A549 (cell line): ENCODE results near the gene C4orf50. TPM values are rescaled to one million over a fixed set of nuclear protein-coding genes. Genes with fewer than 3 reads are reported as not detected.
A peak's percentile ranks its signal among the peaks of the same experiment; 100 is the strongest.

Source experiments
- ATAC-seq, 2 experiments: fragments of 200-7000 bp in 1 of 2; fragments of >200 bp in 1 of 2; cut with Nextera tagmentation in 1 of 2; cut with Tn5 transposase in 1 of 2; 3 replicates each; pipeline versions ENCODE4 v1.8.0 to v1.9.1; 2018 to 2020; ENCODE audit warnings: mild to moderate bottlenecking in 1 of 2, moderate library complexity in 1 of 2
- CTCF ChIA-PET: fragments of 300-600 bp; sonication (Branson Sonifier 250); formaldehyde crosslinking; extraction: SDS; loops from one replicate; lab custom pipeline; 2021; ENCODE audit warnings: antibody characterized with exemption, inconsistent platforms; lab: Yijun Ruan, JAX
- POLR2A ChIA-PET: fragments of 350-600 bp; formaldehyde crosslinking; extraction: SDS; loops from one replicate; lab custom pipeline; 2021; ENCODE audit warnings: antibody characterized with exemption, inconsistent platforms; lab: Yijun Ruan, JAX
- DNase-seq, 2 experiments: peaks; one replicate each; pipeline versions ENCODE4 v3.0.0 to v3.0.0-alpha.2; 2011 to 2016; ENCODE audit warnings: low read depth in 1 of 2, low spot score in 1 of 2
- FAIRE-seq: peaks from 2 replicates; lab custom pipeline; 2011; peaks lifted over from hg19 to GRCh38; lab: Jason Lieb, UNC
- H3K27ac ChIP-seq, 2 experiments: fragments of >200 bp; sonication (Bioruptor Twin); formaldehyde crosslinking; 3 replicates each; pipeline ENCODE4 v1.5.1; 2016 to 2017
- H3K4me1 ChIP-seq: fragments of >200 bp; sonication (Bioruptor Twin); formaldehyde crosslinking; 3 replicates; pipeline ENCODE4 v1.6.1; 2016
- H3K4me2 ChIP-seq: fragments of >200 bp; sonication (Bioruptor Twin); formaldehyde crosslinking; 3 replicates; pipeline ENCODE4 v1.6.1; 2016
- H3K4me3 ChIP-seq: fragments of >200 bp; sonication (Bioruptor Twin); formaldehyde crosslinking; 3 replicates; pipeline ENCODE4 v1.5.1; 2016
- H3K9me3 ChIP-seq: fragments of >200 bp; sonication (Bioruptor Twin); formaldehyde crosslinking; 3 replicates; pipeline ENCODE4 v1.6.1; 2016
- CEBPB ChIP-seq, 2 experiments: fragments of >200 bp in 1 of 2; sonication (Bioruptor Twin) in 1 of 2; formaldehyde crosslinking in 1 of 2; IDR thresholded peaks; 2 replicates each; pipeline ENCODE4 v1.6.1; 2012 to 2016
- CHD2 ChIP-seq: fragments of 150-350 bp; IDR thresholded peaks from 2 replicates; pipeline ENCODE4 v1.6.1; 2014; ENCODE audit warnings: low read length; ENCODE audit not compliant: partially characterized antibody
- CHD4 ChIP-seq: fragments of 200-600 bp; sonication (generic); IDR thresholded peaks from 2 replicates; pipeline ENCODE4 v1.6.1; 2016; ENCODE audit warnings: antibody characterized with exemption, mild to moderate bottlenecking, borderline replicate concordance
- CTCF ChIP-seq: fragments of >200 bp; sonication (Bioruptor Twin); formaldehyde crosslinking; IDR thresholded peaks from 3 replicates; pipeline ENCODE4 v1.5.1; 2016
- E2F6 ChIP-seq: IDR thresholded peaks from 2 replicates; pipeline ENCODE4 v1.6.1; 2012; ENCODE audit warnings: low read depth, borderline replicate concordance
- EP300 ChIP-seq, 2 experiments: fragments of >200 bp; sonication (Bioruptor Twin); formaldehyde crosslinking; IDR thresholded peaks; 2 replicates in 1 of 2; 3 replicates in 1 of 2; pipeline ENCODE4 v1.6.1; 2016 to 2017
- ESRRA ChIP-seq: fragments of 150-350 bp; IDR thresholded peaks from 2 replicates; pipeline ENCODE4 v1.6.1; 2014; ENCODE audit warnings: mild to moderate bottlenecking, low read length, borderline replicate concordance
- GATA3 ChIP-seq: IDR thresholded peaks from 2 replicates; pipeline ENCODE4 v1.6.1; 2012; ENCODE audit warnings: borderline replicate concordance
- HES2 ChIP-seq: fragments of >200 bp; sonication (Bioruptor Twin); formaldehyde crosslinking; IDR thresholded peaks from 2 replicates; pipeline ENCODE4 v1.6.1; 2016
- HOXB13 ChIP-seq: fragments of 250-450 bp; sonication (Bioruptor Pico); IDR thresholded peaks from 2 replicates; pipeline ENCODE4 v1.5.0; 2020; ENCODE audit warnings: low read depth, mild to moderate bottlenecking, moderate library complexity
- MAFK ChIP-seq: fragments of 450-650 bp; IDR thresholded peaks from 2 replicates; pipeline ENCODE4 v1.6.1; 2014; ENCODE audit not compliant: partially characterized antibody
- MAZ ChIP-seq: fragments of 150-350 bp; IDR thresholded peaks from 2 replicates; pipeline ENCODE4 v1.6.1; 2014; ENCODE audit warnings: antibody characterized with exemption, low read depth, low read length, borderline replicate concordance
- MYC ChIP-seq: IDR thresholded peaks from 2 replicates; pipeline ENCODE4 v1.6.1; 2012; ENCODE audit warnings: mild to moderate bottlenecking, inconsistent platforms, low read length, improper control_type of control experiment, borderline replicate concordance
- NFE2L2 ChIP-seq: fragments of 150-350 bp; conservative IDR thresholded peaks from 2 replicates; pipeline ENCODE4 v1.6.1; 2014; ENCODE audit warnings: low read length
- NR3C1 ChIP-seq: fragments of >200 bp; sonication (Bioruptor Twin); formaldehyde crosslinking; IDR thresholded peaks from 3 replicates; pipeline ENCODE4 v1.6.1; 2017
- POLR2A ChIP-seq: IDR thresholded peaks from 2 replicates; pipeline ENCODE4 v1.6.1; 2012; ENCODE audit warnings: mild to moderate bottlenecking, low read length
- SMC3 ChIP-seq: fragments of >200 bp; sonication (Bioruptor Twin); formaldehyde crosslinking; IDR thresholded peaks from 3 replicates; pipeline ENCODE4 v1.6.1; 2018; ENCODE audit warnings: inconsistent platforms
- ZC3H11A ChIP-seq: fragments of 450-650 bp; IDR thresholded peaks from 2 replicates; pipeline ENCODE4 v1.6.1; 2014; ENCODE audit warnings: antibody characterized with exemption, mild to moderate bottlenecking
- ZFP36 ChIP-seq: fragments of 450-650 bp; IDR thresholded peaks from 2 replicates; pipeline ENCODE4 v1.6.1; 2014; ENCODE audit warnings: borderline replicate concordance; ENCODE audit not compliant: partially characterized antibody
- ZSCAN20 ChIP-seq: fragments of 250-450 bp; sonication (Bioruptor Pico); IDR thresholded peaks from 2 replicates; pipeline ENCODE4 v1.8.0; 2022; ENCODE audit warnings: mild to moderate bottlenecking, moderate library complexity
- WGBS: methylation state at CpG from one replicate; pipeline ENCODE4 v1.1.6; 2017; ENCODE audit errors: missing lambda C conversion rate; 5-methylcytosine and 5-hydroxymethylcytosine counted together
- polyA plus RNA-seq, 4 experiments: library from polyadenylated mRNA; depleted of rRNA in 3 of 4; stranded (reverse); fragments of >200 nt; fragmentation: RNase III in 1 of 4; extraction: RNeasy Plus Mini Kit Qiagen cat#74134 plus additional on column Dnase treatment in 1 of 4; gene quantifications; 2 replicates in 3 of 4; 3 replicates in 1 of 4; pipeline ENCODE4 v1.2.3, GENCODE V29; 2011 to 2017
- TF ChIP-seq, protein P1 (sequence below): fragments of 250-450 bp; sonication (Bioruptor Pico); IDR thresholded peaks from 2 replicates; pipeline ENCODE4 v1.5.0; 2020; ENCODE audit warnings: low read depth, mild to moderate bottlenecking, moderate library complexity
- TF ChIP-seq, protein P2 (sequence below): fragments of 150-350 bp; IDR thresholded peaks from 2 replicates; pipeline ENCODE4 v1.6.1; 2014; ENCODE audit warnings: low read depth, mild to moderate bottlenecking, low read length

The C4orf50 gene
- polyA plus RNA-seq, 2 of the 4 experiments (the other 2 are of a cell fraction), result not detected

DNA sequence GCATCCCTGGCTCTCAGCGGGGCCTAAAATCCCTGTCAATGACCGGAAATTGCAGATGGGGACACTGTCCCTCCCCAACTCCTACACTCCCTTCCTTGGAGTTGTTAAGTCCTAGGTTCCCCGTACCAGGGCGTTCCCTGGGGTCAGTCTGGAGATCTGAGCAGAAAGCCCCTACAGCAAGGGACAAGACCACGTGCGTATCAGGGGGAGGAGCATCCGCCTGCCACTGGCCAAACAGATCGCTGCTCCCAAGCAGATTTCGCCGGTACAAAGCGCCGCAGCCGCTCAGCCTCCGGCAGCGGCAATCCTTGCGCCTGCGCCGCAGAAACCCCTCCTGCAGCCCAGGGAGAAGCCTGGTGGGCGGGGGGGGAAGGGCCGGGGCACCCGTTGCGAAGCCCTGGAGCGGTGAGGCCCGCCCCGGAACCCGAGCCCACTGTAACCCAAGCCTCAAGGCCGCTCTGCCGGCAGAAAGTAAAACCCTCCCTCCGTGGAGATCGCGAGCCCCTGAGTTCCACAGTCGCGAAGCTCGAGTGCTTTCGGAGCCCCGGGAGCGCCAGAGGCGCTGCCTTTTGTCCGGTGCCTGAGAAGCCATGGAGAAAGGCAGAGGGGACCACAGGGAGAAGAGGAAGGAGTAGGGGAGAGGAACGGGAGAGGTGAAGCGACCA is 128.0 kb downstream of the C4orf50 start:
- peak overlapping the region; percentile 36; the same call in 1 of the 3 replicates for H3K4me2 ChIP-seq
- no peak overlapping the region for H3K4me3 ChIP-seq
- DNase-seq (peak in 1 of 2 experiments; percentile 11), FAIRE-seq (no peak), ATAC-seq (0 out of 6 replicates have a peak, but pooled peaks of 1 of the 2 experiments have one; percentile 21)
- no peak overlapping the region for H3K27ac ChIP-seq
- CTCF ChIA-PET, result no interaction called here
- peaks cover 6% of the 10 kb centered on the region; the same call in 2 of the 3 replicates for H3K4me1 ChIP-seq
- 31% methylated on average over 8 of the region's 41 CpGs for WGBS
- POLR2A ChIA-PET, result no interaction called here
- TF ChIP-seq, protein P1, sequence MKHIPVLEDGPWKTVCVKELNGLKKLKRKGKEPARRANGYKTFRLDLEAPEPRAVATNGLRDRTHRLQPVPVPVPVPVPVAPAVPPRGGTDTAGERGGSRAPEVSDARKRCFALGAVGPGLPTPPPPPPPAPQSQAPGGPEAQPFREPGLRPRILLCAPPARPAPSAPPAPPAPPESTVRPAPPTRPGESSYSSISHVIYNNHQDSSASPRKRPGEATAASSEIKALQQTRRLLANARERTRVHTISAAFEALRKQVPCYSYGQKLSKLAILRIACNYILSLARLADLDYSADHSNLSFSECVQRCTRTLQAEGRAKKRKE (CRISPR knock-in tag), result no peak
- TF ChIP-seq NR3C1 (no peak), CHD2 (no peak), MAFK (no peak), CEBPB (IDR thresholded peaks at IDR 0.05) (no peak)
- TF ChIP-seq, protein P2, sequence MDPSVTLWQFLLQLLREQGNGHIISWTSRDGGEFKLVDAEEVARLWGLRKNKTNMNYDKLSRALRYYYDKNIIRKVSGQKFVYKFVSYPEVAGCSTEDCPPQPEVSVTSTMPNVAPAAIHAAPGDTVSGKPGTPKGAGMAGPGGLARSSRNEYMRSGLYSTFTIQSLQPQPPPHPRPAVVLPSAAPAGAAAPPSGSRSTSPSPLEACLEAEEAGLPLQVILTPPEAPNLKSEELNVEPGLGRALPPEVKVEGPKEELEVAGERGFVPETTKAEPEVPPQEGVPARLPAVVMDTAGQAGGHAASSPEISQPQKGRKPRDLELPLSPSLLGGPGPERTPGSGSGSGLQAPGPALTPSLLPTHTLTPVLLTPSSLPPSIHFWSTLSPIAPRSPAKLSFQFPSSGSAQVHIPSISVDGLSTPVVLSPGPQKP, result no peak
- no peaks in the 10 kb centered on the region for H3K9me3 ChIP-seq

- Histone ChIP-seq H3K4me3 (no peak overlapping the region; the same call in 2 of the 3 replicates), H3K27ac (no peak overlapping the region), H3K9me3 (no peaks in the 10 kb centered on the region), H3K4me2 (peak overlapping the region; percentile 94), H3K4me1 (peaks cover 6% of the 10 kb centered on the region; the same call in 2 of the 3 replicates)
- TF ChIP-seq GATA3 (no peak), ZSCAN20 (no peak), MYC (no peak), MAFK (no peak), ESRRA (no peak), EP300 (IDR thresholded peaks at IDR 0.05) (no peak), SMC3 (no peak), MAZ (no peak), NR3C1 (no peak), HOXB13 (CRISPR knock-in tag) (no peak), CTCF (no peak), HES2 (no peak), ZFP36 (no peak), ZC3H11A (no peak), NFE2L2 (no peak), CHD4 (no peak), POLR2A (no peak), E2F6 (no peak)
- FAIRE-seq (no peak), DNase-seq (no peak), ATAC-seq (no peak)
- WGBS, result 23% methylated on average over 5 of the region's 8 CpGs
- ChIA-PET POLR2A (no interaction called here), CTCF (no interaction called here)
These were observed 129.1 kb downstream of the C4orf50 start for GRCh38 chr4:5889002-5889696.
